Breast epithelium (tissue), 3 donors: ENCODE measurements around the gene RENBP.

Source experiments
- POLR2A ChIP-seq: fragments of 450-650 bp; IDR thresholded peaks from one replicate; pipeline ENCODE4 v1.6.1; 2016; ENCODE audit warnings: antibody characterized with exemption, mild to moderate bottlenecking, moderate library complexity
- POLR2AphosphoS5 ChIP-seq, 3 donors: sonication (generic); formaldehyde crosslinking; IDR thresholded peaks; one replicate each; pipeline ENCODE4 v1.6.1; 2017; ENCODE audit warnings: antibody characterized with exemption in 3 of 3
- TF ChIP-seq, protein P1 (sequence below), 3 donors: fragments of 450-650 bp; IDR thresholded peaks; one replicate each; pipeline ENCODE4 v1.5.1; 2016 to 2017; ENCODE audit warnings: antibody characterized with exemption in 3 of 3, mild to moderate bottlenecking in 3 of 3, moderate library complexity in 3 of 3

DNA sequence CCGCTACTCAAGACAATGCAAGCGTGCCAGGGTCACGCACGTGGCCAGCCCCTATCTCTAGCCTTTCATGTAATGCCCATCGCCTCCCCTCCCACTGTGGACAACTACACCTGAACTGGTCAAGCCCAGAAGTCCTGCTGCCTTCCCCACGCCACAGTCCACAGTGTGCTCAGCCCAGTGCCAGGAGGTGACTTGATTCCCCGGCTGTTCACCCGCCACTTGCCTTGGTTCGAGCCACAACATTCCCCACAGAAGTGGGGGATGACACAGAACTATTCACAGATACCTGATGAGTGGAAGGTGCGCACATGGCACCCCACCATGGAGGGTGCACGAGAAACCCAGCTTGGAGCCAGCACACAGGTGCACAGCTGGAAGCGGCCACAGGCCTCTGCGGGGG is 25.2 kb downstream of the RENBP start:
- TF ChIP-seq POLR2A (no peak), POLR2AphosphoS5 (IDR thresholded peaks at IDR 0.05) (no peak)
- TF ChIP-seq, protein P1, sequence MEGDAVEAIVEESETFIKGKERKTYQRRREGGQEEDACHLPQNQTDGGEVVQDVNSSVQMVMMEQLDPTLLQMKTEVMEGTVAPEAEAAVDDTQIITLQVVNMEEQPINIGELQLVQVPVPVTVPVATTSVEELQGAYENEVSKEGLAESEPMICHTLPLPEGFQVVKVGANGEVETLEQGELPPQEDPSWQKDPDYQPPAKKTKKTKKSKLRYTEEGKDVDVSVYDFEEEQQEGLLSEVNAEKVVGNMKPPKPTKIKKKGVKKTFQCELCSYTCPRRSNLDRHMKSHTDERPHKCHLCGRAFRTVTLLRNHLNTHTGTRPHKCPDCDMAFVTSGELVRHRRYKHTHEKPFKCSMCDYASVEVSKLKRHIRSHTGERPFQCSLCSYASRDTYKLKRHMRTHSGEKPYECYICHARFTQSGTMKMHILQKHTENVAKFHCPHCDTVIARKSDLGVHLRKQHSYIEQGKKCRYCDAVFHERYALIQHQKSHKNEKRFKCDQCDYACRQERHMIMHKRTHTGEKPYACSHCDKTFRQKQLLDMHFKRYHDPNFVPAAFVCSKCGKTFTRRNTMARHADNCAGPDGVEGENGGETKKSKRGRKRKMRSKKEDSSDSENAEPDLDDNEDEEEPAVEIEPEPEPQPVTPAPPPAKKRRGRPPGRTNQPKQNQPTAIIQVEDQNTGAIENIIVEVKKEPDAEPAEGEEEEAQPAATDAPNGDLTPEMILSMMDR (IDR thresholded peaks at IDR 0.05): no peak
